ENCODE results near the gene STYXL1. TPM values are rescaled to one million over a fixed set of nuclear protein-coding genes. Genes with fewer than 3 reads are reported as not detected.
"Not testable (repeated sequence)": the region's sequence is repeated elsewhere in the genome, so short reads cannot be mapped to it uniquely, and the experiment has no call there.

The STYXL1 gene
- total RNA-seq, 2 donors from 2014 or later = 31.0 to 31.1 TPM

DNA sequence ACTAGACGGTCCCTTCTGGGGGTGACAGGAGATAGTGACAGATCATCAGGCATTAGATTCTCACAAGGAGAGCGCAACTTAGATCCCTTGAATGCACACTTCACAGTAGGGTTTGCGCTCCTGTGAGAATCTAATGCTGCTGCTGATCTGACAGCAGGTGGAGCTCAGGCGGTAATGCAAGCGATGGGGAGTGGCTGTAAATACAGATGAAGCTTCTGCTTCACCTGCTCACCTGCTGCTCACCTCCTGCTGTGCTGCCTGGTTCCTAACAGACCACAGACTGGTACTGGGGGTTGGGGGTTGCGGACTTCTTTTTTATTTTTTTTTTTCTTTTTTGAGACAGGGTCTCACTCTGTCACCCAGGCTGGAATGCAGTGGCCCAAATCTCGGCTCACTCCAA lies 18.1 kb downstream of the STYXL1 start:
- not testable (repeated sequence) for ATAC-seq (replicated peaks); H3K27ac Mint-ChIP-seq; H3K9me3 Mint-ChIP-seq; H3K27me3 Mint-ChIP-seq; H3K4me1 Mint-ChIP-seq; H3K4me3 Mint-ChIP-seq
- peaks cover 29% of the 10 kb centered on the region for H3K36me3 Mint-ChIP-seq (ENCODE audit: low read depth)

DNA sequence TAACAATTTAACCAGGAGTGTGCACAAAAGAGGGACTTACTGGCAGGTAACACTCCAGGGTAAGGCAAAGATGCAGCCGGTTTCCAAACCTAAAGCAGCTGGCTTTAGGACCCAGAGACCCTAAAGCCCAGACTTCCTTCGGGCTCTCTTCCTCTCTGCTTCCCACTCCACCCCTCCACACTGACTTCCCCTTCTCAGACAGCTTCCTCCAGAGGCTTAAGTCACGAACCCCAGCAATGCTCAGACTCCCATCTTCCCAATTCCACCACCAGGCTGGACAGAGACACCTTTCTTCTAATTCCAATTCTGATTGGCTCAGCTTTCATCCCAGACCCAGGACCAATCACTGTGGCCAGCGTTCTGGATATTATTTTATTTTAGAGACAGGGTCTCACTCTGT lies 24.8 kb downstream of the STYXL1 start:
- H3K4me3 Mint-ChIP-seq = no peak overlapping the region
- H3K9me3 Mint-ChIP-seq = no peaks in the 10 kb centered on the region
- H3K27ac Mint-ChIP-seq = no peak overlapping the region
- peaks cover 66% of the 10 kb centered on the region for H3K36me3 Mint-ChIP-seq (ENCODE audit: low read depth)
- peaks cover 9% of the 10 kb centered on the region for H3K4me1 Mint-ChIP-seq
- no peak for ATAC-seq (replicated peaks)
- no peaks in the 10 kb centered on the region for H3K27me3 Mint-ChIP-seq

DNA sequence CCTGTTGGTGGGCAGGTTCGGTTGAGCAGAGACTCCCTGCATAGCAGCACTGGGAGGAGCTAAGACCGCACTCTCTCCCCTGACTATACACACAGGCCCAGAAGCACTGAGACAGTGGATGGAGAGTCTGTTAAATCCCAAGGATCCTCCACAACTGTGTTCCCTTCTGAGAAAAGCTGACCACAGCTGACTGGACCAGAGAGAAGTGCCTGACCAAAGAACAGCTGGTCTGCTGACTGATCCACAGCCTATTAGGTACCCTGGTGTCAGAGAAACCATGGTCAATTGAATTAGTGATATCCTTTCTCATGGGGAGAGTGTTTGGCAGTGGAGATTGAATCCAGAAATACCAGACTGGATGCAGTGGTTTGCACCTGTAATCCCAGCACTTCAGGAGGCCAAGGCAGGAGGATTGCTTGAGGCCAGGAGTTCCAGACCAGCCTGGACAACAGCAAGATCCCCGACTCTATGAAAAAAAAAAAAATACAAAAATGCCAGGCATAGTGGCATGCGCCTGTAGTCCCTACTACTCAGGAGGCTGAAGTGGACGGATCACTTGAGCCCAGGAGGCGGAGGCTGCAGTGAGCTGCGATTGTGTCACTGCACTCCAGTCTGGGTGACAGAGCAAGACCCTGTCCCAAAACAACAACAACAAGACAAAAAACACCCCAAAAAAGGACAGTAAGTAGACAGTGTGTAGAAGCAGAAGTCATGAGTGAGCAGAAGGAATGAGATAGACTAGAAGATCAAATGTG lies 25.6 kb downstream of the STYXL1 start:
- no peaks in the 10 kb centered on the region for H3K27me3 Mint-ChIP-seq
- H3K4me3 Mint-ChIP-seq = no peak overlapping the region
- H3K9me3 Mint-ChIP-seq = no peaks in the 10 kb centered on the region
- peaks cover 71% of the 10 kb centered on the region for H3K36me3 Mint-ChIP-seq (ENCODE audit: low read depth)
- peaks cover 9% of the 10 kb centered on the region for H3K4me1 Mint-ChIP-seq
- H3K27ac Mint-ChIP-seq = no peak overlapping the region
- ATAC-seq (replicated peaks) = no peak

DNA sequence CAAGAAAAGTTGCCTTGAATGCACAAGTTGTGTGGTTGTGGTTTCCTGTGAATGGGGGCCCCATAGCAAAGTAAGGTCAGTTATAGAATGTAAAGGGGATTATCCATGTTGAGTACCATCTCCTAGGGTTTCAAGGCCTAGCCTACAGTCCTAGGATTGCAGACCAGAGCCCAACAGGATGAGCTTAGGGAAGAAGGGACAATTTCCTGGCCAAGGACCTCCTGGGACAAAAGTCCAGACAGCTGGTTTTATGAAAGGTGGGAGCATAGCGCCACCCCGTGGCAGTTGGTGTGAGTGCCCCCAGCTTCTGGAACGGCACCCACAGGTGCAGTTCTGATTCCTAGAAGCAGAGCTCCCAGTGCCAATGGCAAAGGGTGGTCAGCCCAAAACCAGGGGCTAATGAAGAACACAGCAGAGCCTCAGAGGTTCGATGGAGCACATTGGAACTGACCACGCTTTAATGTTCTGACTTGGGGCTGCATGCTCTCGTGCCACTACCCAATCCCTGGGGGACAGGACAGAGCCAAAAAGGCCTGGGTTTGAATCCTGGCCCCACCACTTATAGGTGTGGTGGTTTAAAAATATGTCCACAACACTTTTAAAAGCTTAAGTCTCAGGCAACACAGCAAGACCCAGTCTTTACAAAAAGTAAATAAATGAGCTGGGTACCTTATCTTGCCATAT lies 27.6 kb downstream of the STYXL1 start:
- ATAC-seq (replicated peaks) = peak; percentile 77
- Mint-ChIP-seq H3K27me3 (no peaks in the 10 kb centered on the region), H3K27ac (no peak overlapping the region), H3K36me3 (ENCODE audit: low read depth) (peaks cover 73% of the 10 kb centered on the region), H3K9me3 (no peaks in the 10 kb centered on the region), H3K4me1 (peaks cover 9% of the 10 kb centered on the region), H3K4me3 (no peak overlapping the region)

DNA sequence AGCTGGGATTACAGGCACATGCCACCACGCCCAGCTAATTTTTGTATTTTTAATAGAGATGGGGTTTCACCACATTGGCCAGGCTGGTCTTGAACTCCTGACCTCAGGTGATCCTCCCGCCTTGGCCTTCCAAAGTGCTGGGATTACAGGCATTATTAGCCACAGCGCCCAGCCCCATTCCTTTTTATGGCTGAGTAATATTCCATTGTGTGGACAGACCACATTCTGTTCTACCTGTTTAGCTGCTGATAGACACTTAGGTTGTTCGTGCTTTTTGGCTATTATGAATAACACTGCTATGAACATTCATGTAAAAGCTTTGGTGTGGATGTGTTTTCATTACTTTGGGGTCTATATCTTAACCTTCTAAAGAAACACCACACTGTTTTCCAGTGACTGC lies 29.3 kb downstream of the STYXL1 start:
- not testable (repeated sequence) for H3K27ac Mint-ChIP-seq; H3K4me3 Mint-ChIP-seq; H3K4me1 Mint-ChIP-seq; H3K27me3 Mint-ChIP-seq; ATAC-seq (replicated peaks); H3K9me3 Mint-ChIP-seq
- H3K36me3 Mint-ChIP-seq (ENCODE audit: low read depth) = peaks cover 71% of the 10 kb centered on the region

DNA sequence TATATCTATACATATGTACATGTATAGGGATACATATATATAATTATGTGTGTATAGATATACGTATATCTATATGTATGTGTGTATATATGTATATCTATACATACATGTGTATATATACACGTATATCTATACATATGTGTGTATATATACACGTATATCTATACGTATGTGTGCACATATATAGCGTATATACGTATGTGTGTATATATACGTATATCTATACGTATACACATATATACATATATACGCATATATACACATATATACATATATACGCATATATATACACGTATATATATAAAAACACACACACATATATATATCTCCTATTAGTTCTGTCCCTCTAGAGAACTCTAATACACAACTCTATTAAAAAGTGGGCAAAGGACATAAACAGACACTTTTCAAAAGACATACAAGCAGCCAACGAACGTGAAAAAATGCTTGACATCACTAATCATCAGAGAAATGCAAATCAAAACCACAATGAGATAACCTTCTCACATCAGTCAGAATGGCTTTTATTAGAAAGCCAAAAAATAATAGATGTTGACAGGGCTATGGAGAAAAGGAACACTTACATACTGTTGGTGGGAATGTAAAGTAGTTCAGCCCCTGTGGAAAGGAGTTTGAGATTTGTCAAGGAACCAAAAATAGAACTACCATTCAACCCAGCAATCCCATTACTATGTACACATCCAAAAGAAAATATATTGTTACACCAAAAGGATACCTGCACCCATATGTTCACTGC lies 31.4 kb downstream of the STYXL1 start:
- Mint-ChIP-seq H3K9me3 (no peaks in the 10 kb centered on the region), H3K4me1 (peaks cover 5% of the 10 kb centered on the region), H3K27me3 (no peaks in the 10 kb centered on the region), H3K4me3 (no peak overlapping the region), H3K27ac (no peak overlapping the region), H3K36me3 (ENCODE audit: low read depth) (peaks cover 76% of the 10 kb centered on the region)
- ATAC-seq (replicated peaks) = no peak

DNA sequence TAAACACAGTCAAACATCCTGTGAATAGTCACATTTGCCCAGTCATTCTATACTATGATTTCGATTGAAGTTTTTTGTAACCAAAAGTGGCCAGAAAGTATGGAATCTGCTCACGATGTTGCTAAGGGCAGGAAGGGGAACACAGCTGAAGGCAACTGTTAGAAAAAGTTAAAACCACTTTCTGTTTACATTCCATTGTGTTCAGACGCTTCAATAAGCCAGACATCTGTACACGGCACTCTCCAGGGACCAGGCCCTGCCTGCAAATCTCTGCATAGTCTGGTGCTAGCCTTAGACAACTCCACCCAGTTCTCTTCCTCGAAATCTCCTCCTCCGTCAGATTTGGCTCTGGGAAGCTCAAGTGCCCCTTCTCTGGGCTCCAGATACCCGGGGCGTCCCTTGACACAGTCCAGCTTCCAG lies 36.3 kb downstream of the STYXL1 start:
- H3K4me1 Mint-ChIP-seq = peaks cover 26% of the 10 kb centered on the region
- H3K36me3 Mint-ChIP-seq (ENCODE audit: low read depth) = peaks cover 54% of the 10 kb centered on the region
- no peaks in the 10 kb centered on the region for H3K9me3 Mint-ChIP-seq
- peak overlapping the region; percentile 15 for H3K27ac Mint-ChIP-seq
- ATAC-seq (replicated peaks) = no peak
- no peak overlapping the region for H3K4me3 Mint-ChIP-seq
- no peaks in the 10 kb centered on the region for H3K27me3 Mint-ChIP-seq

DNA sequence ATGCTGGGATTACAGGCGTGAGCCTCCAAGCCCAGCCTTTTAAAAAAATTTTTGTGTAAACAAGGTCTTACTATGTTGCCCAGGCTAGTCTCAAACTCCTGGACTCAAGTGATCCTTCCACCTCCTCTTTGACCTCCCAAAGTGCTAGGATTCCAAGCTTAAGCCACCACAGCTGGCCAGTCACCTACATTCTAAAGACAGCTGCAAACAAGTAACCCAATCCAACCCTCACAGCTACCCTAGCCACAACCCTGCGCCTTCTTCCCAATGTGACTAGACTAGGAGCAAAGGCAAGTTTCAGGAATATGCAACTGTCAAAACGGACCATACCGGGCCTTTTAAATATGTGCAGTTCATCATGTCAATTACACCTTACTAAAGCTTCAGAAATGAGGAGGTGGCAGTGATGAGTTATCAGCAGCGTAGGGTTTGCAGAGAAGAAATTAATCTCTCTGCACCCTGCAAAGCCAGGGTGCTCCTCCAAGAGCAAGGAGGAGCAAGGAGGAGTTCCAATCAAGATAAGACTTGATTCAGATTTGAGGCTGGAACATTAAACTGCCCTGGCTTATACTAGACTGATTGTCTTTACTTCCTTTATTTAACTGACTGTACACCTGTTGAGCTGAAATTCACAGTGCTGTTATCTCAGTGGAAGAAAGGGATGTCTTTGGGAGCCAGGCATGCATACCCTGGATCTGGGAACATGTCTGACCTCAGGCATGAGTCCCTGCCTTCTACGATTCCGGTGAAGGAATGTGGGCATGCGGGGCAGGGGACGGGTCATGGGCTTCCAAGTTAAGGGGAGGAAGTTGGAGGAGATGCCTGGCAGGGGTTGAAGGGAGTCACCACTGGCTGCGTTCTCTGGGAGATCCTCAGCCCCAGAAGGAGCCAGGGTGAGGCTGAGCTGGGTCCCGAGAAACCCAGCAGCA lies 37.9 kb downstream of the STYXL1 start:
- H3K27ac Mint-ChIP-seq = peak overlapping the region; percentile 86
- H3K9me3 Mint-ChIP-seq = no peaks in the 10 kb centered on the region
- H3K36me3 Mint-ChIP-seq (ENCODE audit: low read depth) = peaks cover 54% of the 10 kb centered on the region
- peak overlapping the region; percentile 43 for H3K4me3 Mint-ChIP-seq
- ATAC-seq (replicated peaks) = no peak
- H3K27me3 Mint-ChIP-seq = no peaks in the 10 kb centered on the region
- H3K4me1 Mint-ChIP-seq = peaks cover 31% of the 10 kb centered on the region

DNA sequence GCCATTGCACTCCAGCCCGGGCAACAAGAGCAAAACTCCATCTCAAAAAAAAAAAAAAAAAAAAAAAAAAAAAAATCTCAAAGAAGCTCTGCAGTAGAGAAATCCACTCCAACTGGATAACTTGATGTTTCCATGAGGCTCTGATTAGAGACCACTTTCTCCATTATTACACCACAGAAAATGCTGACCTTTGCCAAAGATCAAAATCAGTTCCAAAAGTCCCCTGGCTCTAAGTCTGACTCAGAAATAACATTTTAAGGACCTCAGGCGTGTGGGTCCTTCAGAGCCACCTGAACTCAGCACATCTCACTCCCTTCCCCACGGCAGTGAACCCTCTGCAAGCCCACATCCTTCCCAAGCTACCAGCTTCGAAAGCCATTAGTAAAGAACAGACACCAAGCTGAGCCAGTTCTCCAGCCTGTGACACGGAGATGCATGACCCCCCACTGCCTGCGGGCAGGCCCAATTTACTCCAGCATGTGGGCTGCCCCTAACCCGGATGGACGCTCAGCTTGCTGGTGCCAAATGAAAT lies 39.6 kb downstream of the STYXL1 start:
- no peaks in the 10 kb centered on the region for H3K9me3 Mint-ChIP-seq
- H3K4me1 Mint-ChIP-seq = peaks cover 31% of the 10 kb centered on the region
- H3K27ac Mint-ChIP-seq = peak overlapping the region; percentile 86
- H3K27me3 Mint-ChIP-seq = no peaks in the 10 kb centered on the region
- peak; percentile 67 for ATAC-seq (replicated peaks)
- H3K36me3 Mint-ChIP-seq (ENCODE audit: low read depth) = peaks cover 51% of the 10 kb centered on the region
- peak overlapping the region; percentile 43 for H3K4me3 Mint-ChIP-seq

DNA sequence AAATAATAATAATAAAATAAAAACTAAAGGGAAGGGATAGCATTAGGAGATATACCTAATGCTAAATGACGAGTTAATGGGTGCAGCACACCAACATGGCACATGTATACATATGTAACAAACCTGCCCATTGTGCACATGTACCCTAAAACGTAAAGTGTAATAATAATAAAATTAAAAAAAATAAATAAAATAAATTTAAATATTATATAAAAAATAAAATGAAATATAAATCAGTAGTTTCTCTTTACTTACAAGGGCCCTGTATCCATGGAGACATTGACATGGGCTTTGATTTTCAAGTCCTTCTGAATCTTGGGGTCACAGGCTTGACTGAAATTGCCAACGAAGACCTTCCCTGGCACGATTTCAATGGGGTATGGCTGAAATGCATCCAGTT lies 42.8 kb downstream of the STYXL1 start:
- peaks cover 21% of the 10 kb centered on the region for H3K4me1 Mint-ChIP-seq
- H3K27ac Mint-ChIP-seq; H3K4me3 Mint-ChIP-seq; H3K27me3 Mint-ChIP-seq; H3K9me3 Mint-ChIP-seq; ATAC-seq (replicated peaks): not testable (repeated sequence)
- H3K36me3 Mint-ChIP-seq (ENCODE audit: low read depth) = peaks cover 41% of the 10 kb centered on the region

DNA sequence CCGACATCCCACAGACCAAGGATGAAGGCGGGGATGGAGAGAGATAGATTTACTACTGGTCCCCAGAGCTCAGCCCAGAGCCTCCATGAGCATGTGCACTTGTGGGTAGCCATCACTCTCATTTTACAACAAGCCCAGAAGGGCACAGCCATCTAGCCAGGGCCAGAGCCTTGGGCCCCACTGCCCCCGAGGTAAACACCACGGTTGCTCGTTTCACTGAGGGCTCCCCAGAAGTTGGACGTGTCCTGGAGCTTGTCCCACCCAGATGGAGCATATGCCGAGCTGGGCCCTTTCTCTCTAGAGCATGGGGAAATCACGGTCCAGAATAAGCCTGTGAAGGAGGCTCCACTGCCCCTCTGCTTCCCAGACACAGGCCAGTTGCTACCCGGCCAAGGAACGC lies 44.4 kb downstream of the STYXL1 start:
- no peaks in the 10 kb centered on the region for H3K9me3 Mint-ChIP-seq
- no peaks in the 10 kb centered on the region for H3K27me3 Mint-ChIP-seq
- peaks cover 8% of the 10 kb centered on the region for H3K4me1 Mint-ChIP-seq
- H3K27ac Mint-ChIP-seq = no peak overlapping the region
- no peak overlapping the region for H3K4me3 Mint-ChIP-seq
- H3K36me3 Mint-ChIP-seq (ENCODE audit: low read depth) = peaks cover 47% of the 10 kb centered on the region
- ATAC-seq (replicated peaks) = no peak

DNA sequence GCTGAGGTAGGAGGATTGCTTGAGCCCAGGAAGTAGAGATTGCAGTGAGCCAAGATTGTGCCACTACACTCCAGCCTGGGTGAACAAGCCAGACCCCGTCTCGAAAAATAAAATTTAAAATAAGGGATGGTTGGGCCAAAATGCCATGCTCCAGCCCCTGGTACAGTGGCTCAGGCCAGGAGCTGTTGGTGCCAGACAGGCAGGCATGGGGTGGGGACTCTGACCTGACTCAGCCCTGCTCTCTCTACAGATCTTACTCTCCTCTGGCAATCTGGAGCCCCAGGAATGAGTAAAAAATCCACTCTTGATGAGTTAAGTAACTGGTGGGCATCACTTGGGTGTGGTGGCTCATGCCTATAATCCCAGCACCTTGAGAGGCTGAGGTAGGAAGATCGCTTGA lies 45.0 kb downstream of the STYXL1 start:
- Mint-ChIP-seq H3K27me3 (no peaks in the 10 kb centered on the region), H3K9me3 (no peaks in the 10 kb centered on the region), H3K4me1 (peaks cover 4% of the 10 kb centered on the region), H3K4me3 (no peak overlapping the region), H3K36me3 (ENCODE audit: low read depth) (peaks cover 48% of the 10 kb centered on the region), H3K27ac (no peak overlapping the region)
- ATAC-seq (replicated peaks) = peak; percentile 42

DNA sequence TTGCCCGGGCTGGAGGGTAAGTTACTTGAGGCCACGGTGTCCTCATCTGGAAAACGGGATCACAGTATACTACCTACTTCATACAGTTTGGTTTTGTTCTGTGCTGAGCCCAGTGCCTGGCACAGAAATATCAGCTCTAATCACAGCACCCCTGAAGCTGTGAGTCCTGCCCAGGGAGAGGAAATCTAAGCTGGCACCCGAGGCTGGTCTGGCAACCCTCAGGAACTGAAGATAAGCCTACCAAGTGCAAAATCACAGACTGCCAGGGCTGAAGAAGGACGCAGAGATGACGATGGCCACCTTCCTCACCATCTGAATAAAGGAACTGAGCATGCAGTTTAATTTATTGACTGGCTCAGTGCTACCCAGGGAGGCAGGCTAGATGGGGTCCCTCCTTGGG lies 45.7 kb downstream of the STYXL1 start:
- no peak for ATAC-seq (replicated peaks)
- no peaks in the 10 kb centered on the region for H3K9me3 Mint-ChIP-seq
- H3K4me3 Mint-ChIP-seq = no peak overlapping the region
- H3K4me1 Mint-ChIP-seq = peaks cover 10% of the 10 kb centered on the region
- no peak overlapping the region for H3K27ac Mint-ChIP-seq
- no peaks in the 10 kb centered on the region for H3K27me3 Mint-ChIP-seq
- H3K36me3 Mint-ChIP-seq (ENCODE audit: low read depth) = peaks cover 54% of the 10 kb centered on the region

DNA sequence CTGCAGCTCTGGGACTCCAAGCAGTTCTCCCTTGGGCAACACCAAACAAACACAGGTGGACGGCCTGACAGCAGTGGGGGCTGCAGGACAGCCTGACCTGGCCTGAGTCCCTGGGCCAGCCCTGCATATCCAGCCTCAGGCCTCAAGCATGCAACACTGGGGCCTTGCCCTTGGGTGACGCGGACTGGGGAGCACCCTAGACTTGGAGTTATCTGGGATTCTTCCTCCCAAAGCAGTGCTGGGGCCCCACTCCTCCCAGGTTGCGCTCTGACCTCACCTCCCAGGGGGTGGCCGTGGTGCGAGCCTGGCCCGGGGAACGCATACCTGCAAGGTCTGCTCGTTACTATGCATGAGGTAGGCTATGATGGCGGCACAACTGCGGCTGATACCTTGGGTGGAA lies 47.2 kb downstream of the STYXL1 start:
- Mint-ChIP-seq H3K27ac (no peak overlapping the region), H3K9me3 (no peaks in the 10 kb centered on the region), H3K4me3 (no peak overlapping the region), H3K36me3 (ENCODE audit: low read depth) (peaks cover 67% of the 10 kb centered on the region), H3K4me1 (peaks cover 15% of the 10 kb centered on the region), H3K27me3 (no peaks in the 10 kb centered on the region)
- no peak for ATAC-seq (replicated peaks)

All from activated T-helper 17 cell treated with anti-CD3 and anti-CD28 coated beads, Interleukin-2, amount 50 U/mL, for 72 hours (primary cell).